Measurements from ENCODE around the gene C1QL1.

C1QL1 gene

GRCh38 chr17:44919411-44919810 lies 48.7 kb downstream of the C1QL1 start:
- H3K79me2 ChIP-seq (ENCODE audit: control insufficient read depth, low read length), result no peaks in the 10 kb centered on the region
- H4K20me1 ChIP-seq (ENCODE audit: control insufficient read depth, insufficient read depth, low read depth, low read length), result 0 out of 2 replicates have a peak, but pooled peaks cover 3% of the 10 kb centered on the region
- no peaks in the 10 kb centered on the region for H3K9me3 ChIP-seq (ENCODE audit: control insufficient read depth, insufficient read depth, low read length)
- no peak overlapping the region for H3K4me3 ChIP-seq (ENCODE audit: low read length)
- no peak overlapping the region for H3K4me2 ChIP-seq (ENCODE audit: low read length)
- TF ChIP-seq CTCF (IDR thresholded peaks at IDR 0.05; ENCODE audit: low read depth, low read length, poor library complexity, severe bottlenecking) (no peak), EZH2phosphoT487 (IDR thresholded peaks at IDR 0.05; ENCODE audit: borderline replicate concordance, low read length) (no peak)
- peaks cover 7% of the 10 kb centered on the region for H3F3A ChIP-seq (ENCODE audit: control insufficient read depth, insufficient read depth)
- H3K27ac ChIP-seq (ENCODE audit: low read depth, low read length), result no peak overlapping the region
- H3K4me1 ChIP-seq (ENCODE audit: control insufficient read depth, low read length), result peaks cover 15% of the 10 kb centered on the region
- peaks cover 10% of the 10 kb centered on the region; the same call in 1 of the 2 replicates for H3K27me3 ChIP-seq (ENCODE audit: control insufficient read depth, low read length)
- no peaks in the 10 kb centered on the region for H3K9me2 ChIP-seq (replicated peaks; ENCODE audit: control insufficient read depth, low read length)
- H3K36me3 ChIP-seq (ENCODE audit: control insufficient read depth, low read length), result no peaks in the 10 kb centered on the region

GRCh38 chr17:44918006-44918405 lies 50.1 kb downstream of the C1QL1 start:
- Histone ChIP-seq H4K20me1 (ENCODE audit: control insufficient read depth, insufficient read depth, low read depth, low read length) (no peaks in the 10 kb centered on the region), H3K9me3 (ENCODE audit: control insufficient read depth, insufficient read depth, low read length) (no peaks in the 10 kb centered on the region), H3K4me3 (ENCODE audit: low read length) (no peak overlapping the region), H3K27ac (ENCODE audit: low read depth, low read length) (no peak overlapping the region), H3K27me3 (ENCODE audit: control insufficient read depth, low read length) (peaks cover 21% of the 10 kb centered on the region), H3K4me2 (ENCODE audit: low read length) (no peak overlapping the region), H3K36me3 (ENCODE audit: control insufficient read depth, low read length) (no peaks in the 10 kb centered on the region), H3K4me1 (ENCODE audit: control insufficient read depth, low read length) (peaks cover 28% of the 10 kb centered on the region), H3K9me2 (replicated peaks; ENCODE audit: control insufficient read depth, low read length) (no peaks in the 10 kb centered on the region), H3K79me2 (ENCODE audit: control insufficient read depth, low read length) (no peaks in the 10 kb centered on the region), H3F3A (ENCODE audit: control insufficient read depth, insufficient read depth) (peaks cover 2% of the 10 kb centered on the region; the same call in 1 of the 2 replicates)
- TF ChIP-seq CTCF (IDR thresholded peaks at IDR 0.05; ENCODE audit: low read depth, low read length, poor library complexity, severe bottlenecking) (no peak), EZH2phosphoT487 (IDR thresholded peaks at IDR 0.05; ENCODE audit: borderline replicate concordance, low read length) (no peak)

DNA sequence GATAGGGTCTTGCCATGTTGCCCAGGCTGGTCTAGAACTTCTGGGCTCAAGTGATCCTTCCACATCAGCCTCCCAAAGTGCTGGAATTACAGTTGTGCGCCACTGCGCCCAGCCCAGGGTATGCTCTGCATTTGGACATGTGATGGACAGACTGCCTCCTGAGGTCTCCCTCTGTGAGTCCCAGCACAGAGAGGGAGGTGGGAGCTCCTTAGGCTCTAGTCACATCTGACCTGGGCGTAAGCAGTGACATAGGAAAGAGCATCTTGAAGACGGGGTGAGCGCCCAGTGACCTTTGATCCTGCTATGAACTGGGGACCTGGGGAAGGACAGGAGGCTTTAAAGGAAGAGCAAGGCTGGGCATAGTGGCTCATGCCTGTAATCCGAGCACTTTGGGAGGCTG lies 50.6 kb downstream of the C1QL1 start:
- Histone ChIP-seq H3K4me3 (ENCODE audit: low read length) (no peak overlapping the region), H3K4me2 (ENCODE audit: low read length) (no peak overlapping the region), H4K20me1 (ENCODE audit: control insufficient read depth, insufficient read depth, low read depth, low read length) (no peaks in the 10 kb centered on the region), H3K27ac (ENCODE audit: low read depth, low read length) (no peak overlapping the region), H3K36me3 (ENCODE audit: control insufficient read depth, low read length) (no peaks in the 10 kb centered on the region), H3K9me2 (replicated peaks; ENCODE audit: control insufficient read depth, low read length) (no peaks in the 10 kb centered on the region), H3K9me3 (ENCODE audit: control insufficient read depth, insufficient read depth, low read length) (no peaks in the 10 kb centered on the region), H3F3A (ENCODE audit: control insufficient read depth, insufficient read depth) (peaks cover 2% of the 10 kb centered on the region; the same call in 1 of the 2 replicates), H3K4me1 (ENCODE audit: control insufficient read depth, low read length) (peaks cover 28% of the 10 kb centered on the region), H3K27me3 (ENCODE audit: control insufficient read depth, low read length) (peaks cover 26% of the 10 kb centered on the region), H3K79me2 (ENCODE audit: control insufficient read depth, low read length) (no peaks in the 10 kb centered on the region)
- TF ChIP-seq EZH2phosphoT487 (IDR thresholded peaks at IDR 0.05; ENCODE audit: borderline replicate concordance, low read length) (no peak), CTCF (IDR thresholded peaks at IDR 0.05; ENCODE audit: low read depth, low read length, poor library complexity, severe bottlenecking) (no peak)

All from DOHH2 (cell line).